ENCODE results near the gene CLEC16A.

- TF ChIP-seq, protein P1, sequence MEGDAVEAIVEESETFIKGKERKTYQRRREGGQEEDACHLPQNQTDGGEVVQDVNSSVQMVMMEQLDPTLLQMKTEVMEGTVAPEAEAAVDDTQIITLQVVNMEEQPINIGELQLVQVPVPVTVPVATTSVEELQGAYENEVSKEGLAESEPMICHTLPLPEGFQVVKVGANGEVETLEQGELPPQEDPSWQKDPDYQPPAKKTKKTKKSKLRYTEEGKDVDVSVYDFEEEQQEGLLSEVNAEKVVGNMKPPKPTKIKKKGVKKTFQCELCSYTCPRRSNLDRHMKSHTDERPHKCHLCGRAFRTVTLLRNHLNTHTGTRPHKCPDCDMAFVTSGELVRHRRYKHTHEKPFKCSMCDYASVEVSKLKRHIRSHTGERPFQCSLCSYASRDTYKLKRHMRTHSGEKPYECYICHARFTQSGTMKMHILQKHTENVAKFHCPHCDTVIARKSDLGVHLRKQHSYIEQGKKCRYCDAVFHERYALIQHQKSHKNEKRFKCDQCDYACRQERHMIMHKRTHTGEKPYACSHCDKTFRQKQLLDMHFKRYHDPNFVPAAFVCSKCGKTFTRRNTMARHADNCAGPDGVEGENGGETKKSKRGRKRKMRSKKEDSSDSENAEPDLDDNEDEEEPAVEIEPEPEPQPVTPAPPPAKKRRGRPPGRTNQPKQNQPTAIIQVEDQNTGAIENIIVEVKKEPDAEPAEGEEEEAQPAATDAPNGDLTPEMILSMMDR (IDR thresholded peaks at IDR 0.05), result no peak
- TF ChIP-seq POLR2A (IDR thresholded peaks at IDR 0.05) (no peak), POLR2AphosphoS5 (IDR thresholded peaks at IDR 0.05) (no peak)
These were observed 203.5 kb downstream of the CLEC16A start for GRCh38 chr16:11147754-11148444.

Measured in gastroesophageal sphincter (tissue), 3 donors.